IPS-18a (cell line): ENCODE measurements around the gene MRPS7.
A peak's percentile ranks its signal among the peaks of the same experiment; 100 is the strongest.
"Not testable (repeated sequence)": the region's sequence is repeated elsewhere in the genome, so short reads cannot be mapped to it uniquely, and the experiment has no call there.

Source experiments
- H3K27ac ChIP-seq: one replicate; pipeline ENCODE4 v1.5.1; 2013; ENCODE audit warnings: low read length
- H3K27me3 ChIP-seq: one replicate; pipeline ENCODE4 v1.6.1; 2013; ENCODE audit warnings: mild to moderate bottlenecking, low read length; ENCODE audit not compliant: control insufficient read depth, insufficient read depth
- H3K36me3 ChIP-seq: one replicate; pipeline ENCODE4 v1.6.1; 2013; ENCODE audit warnings: low read depth, low read length; ENCODE audit not compliant: control insufficient read depth
- H3K4me1 ChIP-seq: one replicate; pipeline ENCODE4 v1.6.1; 2013; ENCODE audit warnings: low read depth, low read length; ENCODE audit not compliant: control insufficient read depth
- H3K4me3 ChIP-seq: one replicate; pipeline ENCODE4 v1.5.1; 2013; ENCODE audit warnings: low read length
- H3K9ac ChIP-seq: one replicate; pipeline ENCODE4 v1.6.1; 2013; ENCODE audit warnings: mild to moderate bottlenecking, low read length, moderate library complexity
- H3K9me3 ChIP-seq: one replicate; pipeline ENCODE4 v1.6.1; 2013; ENCODE audit warnings: low read depth, low read length; ENCODE audit not compliant: control insufficient read depth

Gene MRPS7

GRCh38 chr17:75277664-75278071, 16.0 kb downstream of the MRPS7 start:
- Histone ChIP-seq H3K4me1 (no peaks in the 10 kb centered on the region), H3K9me3 (no peaks in the 10 kb centered on the region), H3K9ac (no peak overlapping the region), H3K27ac (no peak overlapping the region), H3K4me3 (no peak overlapping the region), H3K27me3 (no peaks in the 10 kb centered on the region), H3K36me3 (peaks cover 12% of the 10 kb centered on the region)

- not testable (repeated sequence) for H3K36me3 ChIP-seq, H3K9me3 ChIP-seq, H3K9ac ChIP-seq, H3K27ac ChIP-seq, H3K4me3 ChIP-seq, H3K27me3 ChIP-seq, H3K4me1 ChIP-seq
Observed at GRCh38 chr17:75280189-75280588, 18.5 kb downstream of the MRPS7 start.

DNA sequence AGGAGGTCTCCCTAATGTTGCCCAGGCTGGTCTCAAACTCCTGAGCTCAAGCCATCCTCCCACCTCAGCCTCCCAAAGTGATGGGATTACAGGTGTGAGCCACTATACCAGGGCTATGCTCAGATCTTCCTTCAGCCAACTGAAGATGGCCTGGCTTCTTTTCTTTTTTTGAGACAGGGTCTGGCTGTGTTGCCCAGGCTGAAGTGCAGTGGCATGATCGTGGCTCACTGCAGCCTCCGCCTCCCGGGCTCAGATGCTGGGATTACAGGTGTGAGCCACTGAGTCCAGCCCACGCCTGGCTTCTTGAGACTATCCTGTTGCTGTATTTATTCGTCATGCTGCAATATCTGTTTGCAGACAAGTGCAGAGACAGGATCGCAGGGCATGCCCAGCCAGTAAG, 23.4 kb downstream of the MRPS7 start:
- Histone ChIP-seq H3K9me3 (no peaks in the 10 kb centered on the region), H3K4me1 (peaks cover 4% of the 10 kb centered on the region), H3K27me3 (peaks cover 3% of the 10 kb centered on the region), H3K9ac (no peak overlapping the region), H3K27ac (no peak overlapping the region), H3K4me3 (no peak overlapping the region), H3K36me3 (peaks cover 13% of the 10 kb centered on the region)

DNA sequence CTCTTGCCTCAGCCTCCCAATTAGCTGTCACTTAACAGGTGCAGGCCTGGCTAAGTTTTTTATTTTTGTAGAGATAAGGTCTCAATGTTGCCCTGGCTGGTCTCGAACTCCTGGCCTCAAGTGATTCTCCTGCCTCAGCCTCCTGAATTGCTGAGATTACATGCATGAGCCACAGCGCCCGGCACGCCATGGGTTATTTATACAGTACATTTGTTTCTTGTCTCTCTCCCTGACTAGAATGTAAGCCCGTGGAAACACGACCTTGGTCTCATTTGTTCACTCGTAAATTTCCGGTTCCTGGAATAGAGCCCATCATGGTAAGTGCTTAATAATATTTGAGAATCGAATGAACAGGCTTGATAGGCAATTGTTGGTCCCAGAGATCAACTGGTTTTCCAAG, 25.5 kb downstream of the MRPS7 start:
- Histone ChIP-seq H3K27me3 (peaks cover 3% of the 10 kb centered on the region), H3K4me3 (no peak overlapping the region), H3K9me3 (no peaks in the 10 kb centered on the region), H3K27ac (no peak overlapping the region), H3K4me1 (peaks cover 4% of the 10 kb centered on the region), H3K9ac (no peak overlapping the region), H3K36me3 (peaks cover 9% of the 10 kb centered on the region)

- peaks cover 4% of the 10 kb centered on the region for H3K4me1 ChIP-seq
- H3K27me3 ChIP-seq = peaks cover 3% of the 10 kb centered on the region
- peak overlapping the region; percentile 82 for H3K4me3 ChIP-seq
- H3K27ac ChIP-seq = no peak overlapping the region
- H3K36me3 ChIP-seq = peaks cover 9% of the 10 kb centered on the region
- no peaks in the 10 kb centered on the region for H3K9me3 ChIP-seq
- peak overlapping the region; percentile 59 for H3K9ac ChIP-seq
Observed at GRCh38 chr17:75288359-75288758, 26.7 kb downstream of the MRPS7 start.

DNA sequence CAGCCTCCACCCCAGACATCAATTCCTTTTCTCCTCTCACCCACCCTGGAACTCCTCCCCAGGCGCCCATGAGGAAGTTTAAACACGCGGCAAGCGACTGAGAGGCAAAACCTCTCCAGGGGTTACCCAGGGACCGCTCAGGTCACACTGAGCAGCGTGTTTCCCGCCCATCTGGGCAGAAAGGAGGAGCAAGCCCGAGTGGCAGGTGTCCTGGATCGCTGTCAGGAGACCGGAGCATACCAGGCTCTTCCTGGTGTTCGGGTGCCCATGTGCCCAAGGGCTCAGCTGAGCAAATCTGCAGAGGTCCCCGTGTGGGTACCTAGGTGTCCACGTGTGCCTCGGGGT, 27.1 kb downstream of the MRPS7 start:
- no peak overlapping the region for H3K27ac ChIP-seq

DNA sequence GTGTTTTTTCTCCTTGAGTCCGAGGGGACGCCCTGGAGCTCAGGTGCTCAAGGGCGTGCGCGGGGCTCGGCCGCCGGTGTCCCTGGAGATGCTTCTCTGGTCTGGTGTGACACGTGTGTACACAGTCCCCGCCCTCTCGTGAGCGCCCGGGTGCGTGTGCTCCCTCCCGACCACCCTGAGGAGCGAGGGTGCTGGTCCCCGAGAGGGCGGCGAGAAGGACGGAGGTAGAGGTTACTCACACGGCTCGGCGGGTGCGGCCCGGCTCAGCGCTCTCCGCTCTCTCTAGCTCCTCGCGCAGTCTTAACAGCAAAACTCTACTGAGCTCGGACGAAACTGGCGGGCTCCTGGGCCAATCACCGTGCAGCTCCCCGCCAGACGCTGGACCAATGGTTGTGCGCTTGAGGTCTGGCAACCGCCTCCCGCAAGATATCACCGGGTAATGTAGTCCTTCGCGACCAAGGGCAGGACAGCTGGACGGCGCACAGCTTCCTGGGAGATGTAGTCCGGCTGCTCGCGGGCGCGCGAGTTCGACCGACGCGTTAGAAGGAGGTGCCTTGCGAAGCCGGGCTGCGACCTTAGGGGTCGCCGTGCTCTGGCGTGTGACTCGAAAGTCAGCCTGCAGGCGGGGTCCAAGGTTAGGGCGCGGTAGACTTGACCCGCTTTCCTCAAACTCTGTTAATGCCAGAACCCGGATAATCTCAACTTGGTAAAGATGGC, 27.6 kb downstream of the MRPS7 start, which contains the start of gene SLC25A19:
Gene SLC25A19 (minus strand): TSS at position 319 of the 717 bp plus-strand sequence. CDS start 2,669 bp downstream, outside the sequence.
- Histone ChIP-seq H3K36me3 (peaks cover 9% of the 10 kb centered on the region), H3K27ac (no peak within 1 kb of the TSS), H3K27me3 (peaks cover 3% of the 10 kb centered on the region), H3K4me3 (peak within 1 kb of the TSS; percentile 82), H3K9ac (peak within 1 kb of the TSS; percentile 59), H3K9me3 (no peaks in the 10 kb centered on the region), H3K4me1 (peaks cover 4% of the 10 kb centered on the region)

More for the DNA sequence above, 27.1 kb downstream of the MRPS7 start:
- Histone ChIP-seq H3K27me3 (peaks cover 3% of the 10 kb centered on the region), H3K9me3 (no peaks in the 10 kb centered on the region), H3K36me3 (peaks cover 9% of the 10 kb centered on the region), H3K4me3 (peak overlapping the region; percentile 82), H3K4me1 (peaks cover 4% of the 10 kb centered on the region), H3K9ac (peak overlapping the region; percentile 59)

- H3K9ac ChIP-seq = no peak overlapping the region
- H3K27me3 ChIP-seq = peaks cover 3% of the 10 kb centered on the region
- peaks cover 4% of the 10 kb centered on the region for H3K4me1 ChIP-seq
- no peaks in the 10 kb centered on the region for H3K9me3 ChIP-seq
- no peak overlapping the region for H3K27ac ChIP-seq
- H3K4me3 ChIP-seq = peak overlapping the region; percentile 54
- peaks cover 9% of the 10 kb centered on the region for H3K36me3 ChIP-seq
Observed at GRCh38 chr17:75289832-75290337, 28.2 kb downstream of the MRPS7 start.

GRCh38 chr17:75292810-75293448, 31.2 kb downstream of the MRPS7 start:
- H3K4me3 ChIP-seq, H3K9ac ChIP-seq, H3K27ac ChIP-seq, H3K9me3 ChIP-seq, H3K4me1 ChIP-seq, H3K36me3 ChIP-seq, H3K27me3 ChIP-seq: not testable (repeated sequence)

- no peak overlapping the region for H3K9ac ChIP-seq
- no peak overlapping the region for H3K27ac ChIP-seq
- H3K27me3 ChIP-seq = no peaks in the 10 kb centered on the region
- H3K4me3 ChIP-seq = no peak overlapping the region
- no peaks in the 10 kb centered on the region for H3K9me3 ChIP-seq
- no peaks in the 10 kb centered on the region for H3K4me1 ChIP-seq
- no peaks in the 10 kb centered on the region for H3K36me3 ChIP-seq
Observed at GRCh38 chr17:75295201-75296158, 33.8 kb downstream of the MRPS7 start.

GRCh38 chr17:75300280-75300679, 38.6 kb downstream of the MRPS7 start:
- Histone ChIP-seq H3K36me3 (no peaks in the 10 kb centered on the region), H3K4me3 (no peak overlapping the region), H3K27ac (no peak overlapping the region), H3K9ac (no peak overlapping the region), H3K27me3 (no peaks in the 10 kb centered on the region), H3K9me3 (no peaks in the 10 kb centered on the region), H3K4me1 (no peaks in the 10 kb centered on the region)
